Osteocyte (in vitro differentiated cells): ENCODE results near the gene LIN37. TPM values are rescaled to one million over a fixed set of nuclear protein-coding genes. Genes with fewer than 3 reads are reported as not detected.
"Not testable (repeated sequence)": the region's sequence is repeated elsewhere in the genome, so short reads cannot be mapped to it uniquely, and the experiment has no call there.

Experiments
- DNase-seq: peaks from one replicate; pipeline ENCODE4 v3.0.0; 2021; ENCODE audit warnings: mixed read lengths; ENCODE audit not compliant: unreplicated experiment; ENCODE audit errors: extremely low spot score
- H3K27ac Mint-ChIP-seq: one replicate; pipeline ENCODE4 v1.8.0; 2021; ENCODE audit warnings: mild to moderate bottlenecking, mixed read lengths; ENCODE audit not compliant: unreplicated experiment
- H3K27me3 Mint-ChIP-seq: one replicate; pipeline ENCODE4 v1.8.0; 2021; ENCODE audit warnings: mixed read lengths; ENCODE audit not compliant: unreplicated experiment
- H3K36me3 Mint-ChIP-seq: one replicate; pipeline ENCODE4 v1.8.0; 2021; ENCODE audit warnings: mixed read lengths; ENCODE audit not compliant: unreplicated experiment
- H3K4me1 Mint-ChIP-seq: one replicate; pipeline ENCODE4 v1.8.0; 2021; ENCODE audit warnings: mixed read lengths; ENCODE audit not compliant: unreplicated experiment
- H3K4me3 Mint-ChIP-seq: one replicate; pipeline ENCODE4 v1.8.0; 2021; ENCODE audit warnings: mild to moderate bottlenecking, moderate library complexity, mixed read lengths; ENCODE audit not compliant: unreplicated experiment
- H3K9me3 Mint-ChIP-seq: one replicate; pipeline ENCODE4 v1.8.0; 2021; ENCODE audit warnings: mixed read lengths; ENCODE audit not compliant: unreplicated experiment
- CTCF ChIP-seq: fragments of 200-600 bp; sonication (generic); IDR thresholded peaks from 2 replicates; pipeline ENCODE4 v1.5.0; 2021; ENCODE audit warnings: antibody characterized with exemption, mild to moderate bottlenecking, moderate library complexity
- total RNA-seq: library from RNA; stranded (reverse); gene quantifications from 2 replicates; pipeline ENCODE4 v1.2.1, GENCODE V29; 2021

Gene LIN37
- total RNA-seq, 1 donor from 2014 or later: 15.7 TPM

GRCh38 chr19:35764432-35765315 is 16.3 kb downstream of the LIN37 start:
- Mint-ChIP-seq H3K27ac (no peak overlapping the region), H3K36me3 (peaks cover 7% of the 10 kb centered on the region), H3K9me3 (no peaks in the 10 kb centered on the region), H3K27me3 (no peaks in the 10 kb centered on the region), H3K4me1 (no peaks in the 10 kb centered on the region), H3K4me3 (no peak overlapping the region)
- no peak for DNase-seq
- TF ChIP-seq CTCF: no peak

GRCh38 chr19:35766571-35767104 is 18.3 kb downstream of the LIN37 start:
- TF ChIP-seq CTCF: no peak
- Mint-ChIP-seq H3K4me3 (no peak overlapping the region), H3K27me3 (no peaks in the 10 kb centered on the region), H3K4me1 (no peaks in the 10 kb centered on the region), H3K9me3 (no peaks in the 10 kb centered on the region), H3K27ac (no peak overlapping the region), H3K36me3 (peaks cover 7% of the 10 kb centered on the region)
- no peak for DNase-seq

- Mint-ChIP-seq H3K4me3 (no peak overlapping the region), H3K9me3 (no peaks in the 10 kb centered on the region), H3K4me1 (no peaks in the 10 kb centered on the region), H3K27ac (no peak overlapping the region), H3K27me3 (no peaks in the 10 kb centered on the region), H3K36me3 (peaks cover 2% of the 10 kb centered on the region)
- DNase-seq: no peak
- no peak for TF ChIP-seq CTCF
These were observed 19.1 kb downstream of the LIN37 start for GRCh38 chr19:35767288-35768081.

- no peaks in the 10 kb centered on the region for H3K9me3 Mint-ChIP-seq
- H3K27me3 Mint-ChIP-seq: no peaks in the 10 kb centered on the region
- DNase-seq: no peak
- TF ChIP-seq CTCF: no peak
- H3K36me3 Mint-ChIP-seq: peaks cover 2% of the 10 kb centered on the region
- H3K4me1 Mint-ChIP-seq: no peaks in the 10 kb centered on the region
- H3K4me3 Mint-ChIP-seq: no peak overlapping the region
- H3K27ac Mint-ChIP-seq: no peak overlapping the region
These were observed 19.7 kb downstream of the LIN37 start for GRCh38 chr19:35768082-35768421.

GRCh38 chr19:35772362-35772761 is 24.0 kb downstream of the LIN37 start:
- H3K9me3 Mint-ChIP-seq, DNase-seq, H3K36me3 Mint-ChIP-seq, H3K4me3 Mint-ChIP-seq, H3K27ac Mint-ChIP-seq, H3K27me3 Mint-ChIP-seq: not testable (repeated sequence)
- peaks cover 24% of the 10 kb centered on the region for H3K4me1 Mint-ChIP-seq
